HEK293 (cell line): ENCODE data around the gene CROT.
"Not testable (repeated sequence)": the region's sequence is repeated elsewhere in the genome, so short reads cannot be mapped to it uniquely, and the experiment has no call there.

ENCODE experiments used
- CTCF ChIA-PET: fragments of 350-600 bp; formaldehyde crosslinking; extraction: SDS; loops from one replicate; lab custom pipeline; 2021; ENCODE audit warnings: antibody characterized with exemption; lab: Yijun Ruan, JAX
- POLR2A ChIA-PET: fragments of 300-600 bp; formaldehyde crosslinking; extraction: SDS; loops from one replicate; lab custom pipeline; 2020; ENCODE audit warnings: antibody characterized with exemption, inconsistent platforms; lab: Yijun Ruan, JAX
- H3K27ac ChIP-seq: fragments of 200-500 bp; sonication (Bioruptor generic); 2 replicates; pipeline ENCODE4 v1.5.1; 2014; ENCODE audit warnings: low read depth, low read length, control low read depth, inconsistent platforms; ENCODE audit errors: extremely low read depth
- H3K36me3 ChIP-seq, 2 experiments: fragments of 200-500 bp in 1 of 2; sonication (Bioruptor generic) in 1 of 2; 1 replicate in 1 of 2; 2 replicates in 1 of 2; pipeline ENCODE4 v1.5.1; 2014 to 2017; ENCODE audit warnings: inconsistent platforms in 2 of 2, low read length in 2 of 2; ENCODE audit not compliant: control insufficient read depth in 2 of 2, insufficient read depth in 1 of 2
- H3K4me1 ChIP-seq: fragments of 200-500 bp; sonication (Bioruptor generic); 2 replicates; pipeline ENCODE4 v1.5.1; 2014; ENCODE audit warnings: mild to moderate bottlenecking, low read length, inconsistent platforms; ENCODE audit not compliant: control insufficient read depth, insufficient read depth
- H3K4me3 ChIP-seq: 2 replicates; pipeline ENCODE4 v1.5.1; 2011; ENCODE audit warnings: low read depth, mild to moderate bottlenecking, control low read depth, low read length, moderate library complexity
- H3K9me3 ChIP-seq: fragments of 200-500 bp; sonication (Bioruptor generic); 2 replicates; pipeline ENCODE4 v1.5.1; 2014; ENCODE audit warnings: low read depth, low read length, inconsistent platforms; ENCODE audit not compliant: control insufficient read depth, insufficient read depth
- KLF1 ChIP-seq: fragments of 450-650 bp; formaldehyde crosslinking; IDR thresholded peaks from 2 replicates; pipeline ENCODE4 v1.5.1; 2016; ENCODE audit warnings: missing biosample characterization, missing genetic modification characterization
- KLF10 ChIP-seq: fragments of 450-650 bp; IDR thresholded peaks from 2 replicates; pipeline ENCODE4 v1.5.1; 2018; ENCODE audit warnings: missing biosample characterization, mild to moderate bottlenecking, missing genetic modification characterization
- ZFHX2 ChIP-seq: fragments of 450-650 bp; formaldehyde crosslinking; conservative IDR thresholded peaks from 2 replicates; pipeline ENCODE4 v1.5.1; 2016; ENCODE audit warnings: missing biosample characterization, missing genetic modification characterization
- ZIC2 ChIP-seq: fragments of 450-650 bp; formaldehyde crosslinking; IDR thresholded peaks from 2 replicates; pipeline ENCODE4 v1.5.1; 2016; ENCODE audit warnings: missing biosample characterization, missing genetic modification characterization
- ZNF175 ChIP-seq: fragments of 450-650 bp; formaldehyde crosslinking; IDR thresholded peaks from 2 replicates; pipeline ENCODE4 v1.5.1; 2016; ENCODE audit warnings: missing biosample characterization, missing genetic modification characterization
- ZNF19 ChIP-seq: fragments of 450-650 bp; formaldehyde crosslinking; IDR thresholded peaks from 2 replicates; pipeline ENCODE4; 2016; ENCODE audit warnings: missing biosample characterization, missing genetic modification characterization, low read depth
- ZNF37A ChIP-seq: fragments of 450-650 bp; IDR thresholded peaks from 2 replicates; pipeline ENCODE4 v1.5.1; 2018; ENCODE audit warnings: missing biosample characterization, missing genetic modification characterization
- ZNF501 ChIP-seq: fragments of 450-650 bp; formaldehyde crosslinking; IDR thresholded peaks from 2 replicates; pipeline ENCODE4 v1.5.1; 2016; ENCODE audit warnings: missing biosample characterization, missing genetic modification characterization
- ZNF596 ChIP-seq: fragments of 450-650 bp; IDR thresholded peaks from 2 replicates; pipeline ENCODE4 v1.5.0; 2018; ENCODE audit warnings: missing biosample characterization, mild to moderate bottlenecking, missing genetic modification characterization, moderate library complexity
- ZNF654 ChIP-seq: fragments of 450-650 bp; formaldehyde crosslinking; IDR thresholded peaks from 2 replicates; pipeline ENCODE4 v1.5.1; 2016; ENCODE audit warnings: low read depth, missing biosample characterization, missing genetic modification characterization
- ZNF785 ChIP-seq: fragments of 450-650 bp; formaldehyde crosslinking; IDR thresholded peaks from 2 replicates; pipeline ENCODE4 v1.5.1; 2016; ENCODE audit warnings: missing biosample characterization, missing genetic modification characterization
- ZNF791 ChIP-seq: fragments of 450-650 bp; formaldehyde crosslinking; IDR thresholded peaks from 2 replicates; pipeline ENCODE4 v1.5.1; 2016; ENCODE audit warnings: missing biosample characterization, missing genetic modification characterization
- ZSCAN30 ChIP-seq: fragments of 450-650 bp; IDR thresholded peaks from 2 replicates; pipeline ENCODE4 v1.5.1; 2018; ENCODE audit warnings: missing biosample characterization, mild to moderate bottlenecking, missing genetic modification characterization, moderate library complexity
- TF ChIP-seq, protein P1 (sequence below): fragments of 450-650 bp; formaldehyde crosslinking; IDR thresholded peaks from 2 replicates; pipeline ENCODE4 v1.5.1; 2016; ENCODE audit warnings: missing biosample characterization, missing genetic modification characterization
- TF ChIP-seq, protein P2 (sequence below): fragments of 450-650 bp; formaldehyde crosslinking; conservative IDR thresholded peaks from 2 replicates; pipeline ENCODE4 v1.5.1; 2016; ENCODE audit warnings: low read depth, missing biosample characterization, missing genetic modification characterization
- TF ChIP-seq, protein P3 (sequence below): fragments of 450-650 bp; formaldehyde crosslinking; IDR thresholded peaks from 2 replicates; pipeline ENCODE4 v1.5.1; 2016; ENCODE audit warnings: missing biosample characterization, missing genetic modification characterization

Gene CROT

DNA sequence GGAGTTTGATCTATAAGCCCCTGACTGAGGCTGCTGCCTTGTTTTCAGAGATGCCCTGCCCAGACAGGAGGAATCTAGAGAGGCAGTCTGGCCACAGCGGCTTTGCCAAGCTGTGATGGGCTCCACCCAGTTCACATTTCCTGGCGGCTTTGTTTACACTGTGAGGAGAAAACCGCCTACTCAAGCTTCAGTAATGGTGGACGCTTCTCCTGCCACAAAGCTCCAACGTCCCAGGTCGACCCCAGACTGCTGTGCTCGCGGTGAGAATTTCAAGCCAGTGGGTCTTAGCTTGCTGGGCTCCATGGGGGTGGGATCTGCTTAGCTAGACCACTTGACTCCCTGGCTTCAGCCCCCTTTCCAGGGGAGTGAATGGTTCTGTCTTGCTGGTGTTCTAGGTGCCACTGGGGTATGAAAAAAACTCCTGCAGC, 26.3 kb upstream of the CROT start:
- CTCF ChIA-PET = interaction anchor here (8.7 kb wide), 1 partner anchor 97 kb away, joined by 163 read pairs; no protein-coding TSS in a partner anchor
- TF ChIP-seq KLF1 (tag by site-specific recombination) = peak; percentile 17; the same call in 1 of the 2 replicates
- 0 out of 2 replicates have a peak, but pooled peaks have one; percentile 24 for TF ChIP-seq ZIC2 (tag by site-specific recombination)
- peak; percentile 20; the same call in 1 of the 2 replicates for TF ChIP-seq ZFHX2 (tag by site-specific recombination)
- TF ChIP-seq, protein P1, sequence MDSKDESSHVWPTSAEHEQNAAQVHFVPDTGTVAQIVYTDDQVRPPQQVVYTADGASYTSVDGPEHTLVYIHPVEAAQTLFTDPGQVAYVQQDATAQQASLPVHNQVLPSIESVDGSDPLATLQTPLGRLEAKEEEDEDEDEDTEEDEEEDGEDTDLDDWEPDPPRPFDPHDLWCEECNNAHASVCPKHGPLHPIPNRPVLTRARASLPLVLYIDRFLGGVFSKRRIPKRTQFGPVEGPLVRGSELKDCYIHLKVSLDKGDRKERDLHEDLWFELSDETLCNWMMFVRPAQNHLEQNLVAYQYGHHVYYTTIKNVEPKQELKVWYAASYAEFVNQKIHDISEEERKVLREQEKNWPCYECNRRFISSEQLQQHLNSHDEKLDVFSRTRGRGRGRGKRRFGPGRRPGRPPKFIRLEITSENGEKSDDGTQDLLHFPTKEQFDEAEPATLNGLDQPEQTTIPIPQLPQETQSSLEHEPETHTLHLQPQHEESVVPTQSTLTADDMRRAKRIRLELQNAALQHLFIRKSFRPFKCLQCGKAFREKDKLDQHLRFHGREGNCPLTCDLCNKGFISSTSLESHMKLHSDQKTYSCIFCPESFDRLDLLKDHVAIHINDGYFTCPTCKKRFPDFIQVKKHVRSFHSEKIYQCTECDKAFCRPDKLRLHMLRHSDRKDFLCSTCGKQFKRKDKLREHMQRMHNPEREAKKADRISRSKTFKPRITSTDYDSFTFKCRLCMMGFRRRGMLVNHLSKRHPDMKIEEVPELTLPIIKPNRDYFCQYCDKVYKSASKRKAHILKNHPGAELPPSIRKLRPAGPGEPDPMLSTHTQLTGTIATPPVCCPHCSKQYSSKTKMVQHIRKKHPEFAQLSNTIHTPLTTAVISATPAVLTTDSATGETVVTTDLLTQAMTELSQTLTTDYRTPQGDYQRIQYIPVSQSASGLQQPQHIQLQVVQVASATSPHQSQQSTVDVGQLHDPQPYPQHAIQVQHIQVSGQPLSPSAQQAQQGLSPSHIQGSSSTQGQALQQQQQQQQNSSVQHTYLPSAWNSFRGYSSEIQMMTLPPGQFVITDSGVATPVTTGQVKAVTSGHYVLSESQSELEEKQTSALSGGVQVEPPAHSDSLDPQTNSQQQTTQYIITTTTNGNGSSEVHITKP = peak; percentile 86
- H3K27ac ChIP-seq = not testable (repeated sequence)

DNA sequence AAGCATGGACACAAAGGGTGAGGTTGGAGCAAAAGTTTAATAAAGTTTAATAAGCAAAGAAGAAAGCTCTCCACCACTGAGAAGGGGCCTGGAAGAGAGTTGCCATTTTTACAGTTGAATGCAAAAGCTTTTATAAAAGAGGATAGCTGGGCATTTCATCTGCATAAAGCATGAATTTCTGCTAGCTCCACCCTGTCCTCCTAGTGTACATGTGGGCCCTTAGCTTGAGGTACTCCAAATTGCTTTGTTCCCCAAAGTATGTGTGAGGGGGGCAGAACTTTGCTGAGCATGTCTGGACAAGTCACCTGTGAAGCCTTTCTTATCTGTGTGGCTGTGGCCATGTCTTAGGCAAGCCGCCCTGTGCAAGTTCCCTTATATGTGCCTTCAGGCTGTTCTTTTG, 22.6 kb upstream of the CROT start:
- H3K9me3 ChIP-seq = no peaks in the 10 kb centered on the region
- no peaks in the 10 kb centered on the region for H3K4me1 ChIP-seq
- TF ChIP-seq KLF10 (tag by site-specific recombination) (no peak), ZNF785 (tag by site-specific recombination) (no peak), ZNF501 (tag by site-specific recombination) (no peak), ZNF175 (tag by site-specific recombination) (no peak), ZNF37A (tag by site-specific recombination) (no peak)
- TF ChIP-seq, protein P2, sequence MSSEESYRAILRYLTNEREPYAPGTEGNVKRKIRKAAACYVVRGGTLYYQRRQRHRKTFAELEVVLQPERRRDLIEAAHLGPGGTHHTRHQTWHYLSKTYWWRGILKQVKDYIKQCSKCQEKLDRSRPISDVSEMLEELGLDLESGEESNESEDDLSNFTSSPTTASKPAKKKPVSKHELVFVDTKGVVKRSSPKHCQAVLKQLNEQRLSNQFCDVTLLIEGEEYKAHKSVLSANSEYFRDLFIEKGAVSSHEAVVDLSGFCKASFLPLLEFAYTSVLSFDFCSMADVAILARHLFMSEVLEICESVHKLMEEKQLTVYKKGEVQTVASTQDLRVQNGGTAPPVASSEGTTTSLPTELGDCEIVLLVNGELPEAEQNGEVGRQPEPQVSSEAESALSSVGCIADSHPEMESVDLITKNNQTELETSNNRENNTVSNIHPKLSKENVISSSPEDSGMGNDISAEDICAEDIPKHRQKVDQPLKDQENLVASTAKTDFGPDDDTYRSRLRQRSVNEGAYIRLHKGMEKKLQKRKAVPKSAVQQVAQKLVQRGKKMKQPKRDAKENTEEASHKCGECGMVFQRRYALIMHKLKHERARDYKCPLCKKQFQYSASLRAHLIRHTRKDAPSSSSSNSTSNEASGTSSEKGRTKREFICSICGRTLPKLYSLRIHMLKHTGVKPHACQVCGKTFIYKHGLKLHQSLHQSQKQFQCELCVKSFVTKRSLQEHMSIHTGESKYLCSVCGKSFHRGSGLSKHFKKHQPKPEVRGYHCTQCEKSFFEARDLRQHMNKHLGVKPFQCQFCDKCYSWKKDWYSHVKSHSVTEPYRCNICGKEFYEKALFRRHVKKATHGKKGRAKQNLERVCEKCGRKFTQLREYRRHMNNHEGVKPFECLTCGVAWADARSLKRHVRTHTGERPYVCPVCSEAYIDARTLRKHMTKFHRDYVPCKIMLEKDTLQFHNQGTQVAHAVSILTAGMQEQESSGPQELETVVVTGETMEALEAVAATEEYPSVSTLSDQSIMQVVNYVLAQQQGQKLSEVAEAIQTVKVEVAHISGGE (tag by site-specific recombination) = no peak
- H3K4me3 ChIP-seq = no peak overlapping the region
- H3K36me3 ChIP-seq = no peaks in the 10 kb centered on the region
- ChIA-PET POLR2A (no interaction called here), CTCF (interaction anchor here (1.8 kb wide), 1 partner anchor 11 kb away, joined by 8 read pairs; no protein-coding TSS in a partner anchor)
- no peak overlapping the region for H3K27ac ChIP-seq

More for the DNA sequence above, 26.3 kb upstream of the CROT start:
- H3K4me1 ChIP-seq, H3K36me3 ChIP-seq, H3K9me3 ChIP-seq: not testable (repeated sequence)
- POLR2A ChIA-PET = interaction anchor here (1.2 to 1.5 kb wide), 2 partner anchors 26 to 90 kb away, joined by 3 to 8 read pairs; partner anchors contain the start of gene CROT
- peak overlapping the region; percentile 0; the same call in 1 of the 2 replicates for H3K4me3 ChIP-seq

DNA sequence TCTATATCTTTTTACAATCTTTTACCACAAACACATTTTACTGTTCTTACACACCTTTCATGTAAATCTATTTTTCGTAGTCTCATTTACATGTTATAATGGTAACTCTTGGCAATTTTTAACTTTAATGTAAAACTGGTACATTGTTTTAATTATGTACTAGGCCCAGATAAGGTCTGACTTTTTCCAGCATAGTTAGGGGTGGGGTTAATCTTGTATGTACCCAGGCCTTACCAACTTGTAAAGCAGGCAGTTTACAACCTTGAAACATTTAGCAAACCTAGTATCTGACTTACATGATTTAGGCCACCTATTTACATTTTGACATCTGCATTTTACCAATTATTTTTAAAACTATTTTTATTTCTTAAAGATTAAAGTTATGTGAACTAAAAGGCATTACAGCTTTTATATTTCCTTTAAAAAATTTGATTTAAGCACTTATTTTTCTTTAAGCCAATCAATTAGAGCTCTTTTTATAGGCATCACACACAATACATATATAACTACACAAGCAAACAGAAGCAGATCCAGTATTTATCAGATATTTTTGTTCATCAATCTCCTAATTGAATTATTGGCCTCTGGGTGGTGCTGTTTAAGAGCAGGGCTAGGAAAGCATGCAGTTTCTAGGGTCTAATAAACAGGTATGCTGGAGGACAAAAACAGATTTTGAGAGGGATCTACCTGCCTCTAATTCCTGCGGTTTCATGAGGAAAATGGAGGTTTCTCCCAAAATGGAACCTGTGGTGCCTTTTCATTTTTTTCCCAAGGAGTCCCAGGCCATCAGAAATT, 19.7 kb upstream of the CROT start:
- Histone ChIP-seq H3K36me3 (peaks cover 0 to 4% of the 10 kb centered on the region in 2 experiments; a peak in 1 of 3 replicates), H3K9me3 (no peaks in the 10 kb centered on the region), H3K4me1 (no peaks in the 10 kb centered on the region), H3K4me3 (no peak overlapping the region), H3K27ac (no peak overlapping the region)
- POLR2A ChIA-PET = no interaction called here
- TF ChIP-seq ZNF596 (tag by site-specific recombination) (no peak), ZSCAN30 (tag by site-specific recombination) (no peak), ZNF654 (tag by site-specific recombination) (no peak), ZNF791 (no peak), ZNF19 (tag by site-specific recombination) (no peak)
- TF ChIP-seq, protein P3, sequence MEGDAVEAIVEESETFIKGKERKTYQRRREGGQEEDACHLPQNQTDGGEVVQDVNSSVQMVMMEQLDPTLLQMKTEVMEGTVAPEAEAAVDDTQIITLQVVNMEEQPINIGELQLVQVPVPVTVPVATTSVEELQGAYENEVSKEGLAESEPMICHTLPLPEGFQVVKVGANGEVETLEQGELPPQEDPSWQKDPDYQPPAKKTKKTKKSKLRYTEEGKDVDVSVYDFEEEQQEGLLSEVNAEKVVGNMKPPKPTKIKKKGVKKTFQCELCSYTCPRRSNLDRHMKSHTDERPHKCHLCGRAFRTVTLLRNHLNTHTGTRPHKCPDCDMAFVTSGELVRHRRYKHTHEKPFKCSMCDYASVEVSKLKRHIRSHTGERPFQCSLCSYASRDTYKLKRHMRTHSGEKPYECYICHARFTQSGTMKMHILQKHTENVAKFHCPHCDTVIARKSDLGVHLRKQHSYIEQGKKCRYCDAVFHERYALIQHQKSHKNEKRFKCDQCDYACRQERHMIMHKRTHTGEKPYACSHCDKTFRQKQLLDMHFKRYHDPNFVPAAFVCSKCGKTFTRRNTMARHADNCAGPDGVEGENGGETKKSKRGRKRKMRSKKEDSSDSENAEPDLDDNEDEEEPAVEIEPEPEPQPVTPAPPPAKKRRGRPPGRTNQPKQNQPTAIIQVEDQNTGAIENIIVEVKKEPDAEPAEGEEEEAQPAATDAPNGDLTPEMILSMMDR (tag by site-specific recombination) = no peak
- TF ChIP-seq, all 188 proteins: peak for 0
- CTCF ChIA-PET = interaction anchor here (0.5 to 5.8 kb wide), 2 partner anchors 91 to 109 kb away, joined by 3 to 27 read pairs; no protein-coding TSS in a partner anchor
